ENCODE measurements around the gene TBCA.

GRCh38 chr5:77707791-77708190 lies 68.3 kb downstream of the TBCA start:
- TF ChIP-seq EZH2 (IDR thresholded peaks at IDR 0.05) (no peak), POLR2AphosphoS5 (IDR thresholded peaks at IDR 0.05; ENCODE audit: borderline replicate concordance, low read depth, low read length) (no peak)
